Stimulated activated CD8-positive, alpha-beta memory T cell treated with anti-CD3 and anti-CD28 coated beads, Interleukin-2, amount 100 ng/mL, for 1 hour (primary cell): ENCODE results near the gene ZBTB38.

ENCODE experiments used
- DNase-seq, 2 donors: peaks; one replicate each; pipeline ENCODE4 v3.0.0-alpha.2; 2020; ENCODE audit warnings: low read depth in 2 of 2

Gene ZBTB38

GRCh38 chr3:141368062-141368924, at the start of gene ZBTB38:
Gene ZBTB38, plus strand, starts transcription at chr3:141368504. Its CDS starts 73,885 bp downstream, at chr3:141442389.
- no peak for DNase-seq

- DNase-seq = no peak
Observed at GRCh38 chr3:141320399-141321108, 47.8 kb upstream of the ZBTB38 start.

DNA sequence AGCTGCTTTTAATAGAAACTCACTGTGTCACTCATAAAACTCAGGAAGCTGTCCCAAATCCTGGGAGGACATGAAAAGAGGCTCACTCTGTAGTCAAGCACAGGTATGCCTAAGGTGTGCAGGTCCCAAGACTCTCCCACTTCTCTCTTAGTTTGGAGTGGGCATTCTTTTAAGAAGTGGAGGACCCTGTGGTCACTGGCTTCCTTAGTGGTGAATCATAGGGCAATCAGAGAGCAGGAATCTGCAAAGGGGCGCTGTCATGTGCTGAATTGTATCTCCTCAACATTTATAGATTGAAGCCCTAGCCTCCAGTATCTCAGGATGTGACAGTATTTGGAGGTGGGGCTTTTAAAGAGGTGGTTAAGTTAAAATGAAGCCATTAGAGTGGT, 47.2 kb upstream of the ZBTB38 start:
- no peak for DNase-seq

DNA sequence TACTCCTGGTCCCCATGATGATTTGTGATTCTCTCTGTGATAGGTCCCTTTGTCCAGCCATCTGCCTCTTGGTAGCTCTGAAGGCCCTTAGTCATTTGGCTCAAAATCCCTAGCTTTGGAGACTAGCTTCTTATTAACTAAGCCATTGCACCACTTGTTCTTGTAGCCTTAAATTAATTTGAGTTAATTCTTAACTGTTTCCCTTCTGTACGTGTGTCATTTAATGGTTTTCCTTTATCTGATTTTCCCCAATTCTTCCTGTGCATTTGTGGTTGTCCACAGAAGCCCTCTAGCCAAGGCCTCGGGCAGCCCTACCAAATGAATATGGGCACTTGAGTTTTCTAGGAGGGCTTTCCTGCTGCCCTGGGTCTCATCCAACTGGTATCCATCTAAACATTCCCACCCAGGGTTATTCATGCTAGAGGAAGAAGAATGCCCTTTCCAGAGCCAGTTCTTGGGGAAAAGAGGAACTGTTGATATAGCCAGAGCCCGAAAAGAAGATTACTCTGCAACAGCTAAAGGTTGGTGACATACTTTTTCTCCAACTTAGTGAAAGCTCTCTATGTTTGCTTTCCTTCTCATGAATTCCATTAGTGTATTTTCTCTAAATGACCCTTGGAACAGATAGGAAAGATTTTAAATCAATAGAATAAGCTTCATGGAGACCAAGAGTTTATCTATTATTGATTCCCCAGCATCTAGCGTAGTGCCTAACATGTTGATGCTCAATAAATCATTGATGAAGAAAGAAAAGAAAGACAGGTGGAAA, 44.2 kb upstream of the ZBTB38 start:
- no peak for DNase-seq

GRCh38 chr3:141326123-141326522, 42.2 kb upstream of the ZBTB38 start:
- no peak for DNase-seq

GRCh38 chr3:141326626-141327025, 41.7 kb upstream of the ZBTB38 start:
- no peak for DNase-seq

- no peak for DNase-seq
Observed at GRCh38 chr3:141328286-141329166, 39.8 kb upstream of the ZBTB38 start.

- no peak for DNase-seq
Observed at GRCh38 chr3:141330235-141330634, 38.1 kb upstream of the ZBTB38 start.

GRCh38 chr3:141330718-141331376, 37.5 kb upstream of the ZBTB38 start:
- no peak for DNase-seq

DNA sequence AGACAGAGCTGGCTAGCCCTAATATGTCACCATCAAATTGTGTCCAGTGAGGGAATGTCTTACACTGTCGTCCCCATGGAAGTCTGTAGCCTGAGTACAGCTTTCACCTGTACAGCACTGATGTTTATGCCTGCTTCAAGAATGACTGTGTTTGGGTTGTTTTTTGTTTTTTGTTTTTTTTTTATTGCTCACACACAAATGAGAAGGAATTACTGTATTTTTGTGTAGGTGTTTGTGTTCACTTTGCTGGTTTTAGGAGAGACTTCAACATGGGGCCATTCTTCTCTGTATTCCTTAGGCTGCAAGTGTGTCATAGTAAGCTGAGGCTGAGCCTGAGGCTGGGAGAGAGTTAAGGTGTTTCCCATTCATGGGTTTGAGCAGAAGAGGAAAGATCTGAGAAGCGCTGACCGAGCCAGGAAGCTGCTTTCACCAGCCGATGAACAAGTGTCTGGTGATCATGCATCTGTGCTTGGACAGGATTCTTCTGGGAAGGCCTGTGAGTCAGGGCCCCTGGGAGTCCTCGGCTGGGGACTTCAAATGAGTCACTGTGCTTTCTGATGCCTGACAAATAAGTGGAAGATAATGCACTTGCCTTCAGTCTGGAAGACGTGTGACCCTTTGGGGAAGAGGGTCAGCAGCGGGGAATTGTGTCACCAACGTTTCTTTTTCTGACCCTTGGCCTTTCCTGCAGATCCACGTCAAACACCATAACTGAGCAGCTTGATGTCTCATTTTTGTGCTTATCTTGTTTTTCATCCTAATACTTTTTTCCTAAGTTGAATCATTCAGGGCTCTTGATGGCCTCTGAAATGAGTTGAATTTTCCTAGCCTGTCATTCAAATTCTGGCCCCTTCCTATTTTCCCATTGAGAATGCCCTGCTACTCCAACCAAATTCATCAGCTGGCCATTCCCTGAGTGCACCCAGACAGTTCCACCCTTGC, 36.7 kb upstream of the ZBTB38 start:
- no peak for DNase-seq

DNA sequence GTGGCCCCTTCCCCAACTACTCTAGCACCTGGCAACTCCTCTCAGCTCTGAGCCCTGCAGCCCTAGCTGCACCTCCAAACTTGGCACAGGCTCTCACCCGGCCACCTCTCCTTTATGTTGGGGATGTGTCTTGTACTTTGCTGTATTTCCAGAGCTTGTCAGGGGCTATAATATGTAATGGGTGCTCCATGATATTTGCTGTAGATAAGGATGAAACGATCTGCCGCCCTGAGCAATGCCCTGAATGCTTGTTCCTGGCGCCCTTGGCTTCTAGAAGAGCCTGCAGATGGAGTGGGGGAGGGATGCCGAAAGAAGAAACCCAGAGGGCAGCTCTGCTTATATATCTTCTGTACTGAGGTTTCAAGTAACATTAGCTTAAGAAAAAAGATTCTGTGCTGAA, 35.9 kb upstream of the ZBTB38 start:
- DNase-seq = no peak

GRCh38 chr3:141333836-141334626, 34.3 kb upstream of the ZBTB38 start:
- DNase-seq = no peak

DNA sequence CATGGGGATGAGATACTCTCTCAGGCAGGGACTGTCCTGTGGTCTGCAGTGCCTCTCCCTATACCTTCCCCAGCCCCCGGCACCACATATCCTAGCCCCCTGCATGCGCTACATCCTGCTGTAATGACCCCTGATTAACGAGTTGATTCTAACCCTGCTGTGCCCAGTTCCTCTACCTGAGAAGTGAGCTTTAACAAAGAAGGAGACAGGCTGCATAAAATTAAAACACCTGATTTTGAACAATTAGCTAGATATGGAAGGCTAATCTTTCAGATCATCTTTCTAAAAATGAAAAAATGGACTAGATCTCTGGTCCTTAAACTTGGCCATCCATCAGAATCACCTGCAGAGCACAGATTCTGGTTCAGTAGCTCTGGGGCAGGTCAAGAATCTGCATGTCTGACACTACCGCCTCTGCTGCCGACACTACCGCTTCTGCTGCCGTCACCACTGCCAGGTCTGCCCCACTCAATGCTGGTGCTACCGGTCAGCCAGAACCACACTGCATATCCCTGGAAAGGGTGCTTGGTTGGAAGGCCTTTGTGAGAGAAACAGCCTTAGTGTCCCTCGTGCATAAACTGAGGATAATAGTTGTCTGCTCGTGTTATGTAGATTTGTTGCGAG, 33.6 kb upstream of the ZBTB38 start:
- DNase-seq = no peak

GRCh38 chr3:141335531-141336061, 32.7 kb upstream of the ZBTB38 start:
- DNase-seq = no peak

DNA sequence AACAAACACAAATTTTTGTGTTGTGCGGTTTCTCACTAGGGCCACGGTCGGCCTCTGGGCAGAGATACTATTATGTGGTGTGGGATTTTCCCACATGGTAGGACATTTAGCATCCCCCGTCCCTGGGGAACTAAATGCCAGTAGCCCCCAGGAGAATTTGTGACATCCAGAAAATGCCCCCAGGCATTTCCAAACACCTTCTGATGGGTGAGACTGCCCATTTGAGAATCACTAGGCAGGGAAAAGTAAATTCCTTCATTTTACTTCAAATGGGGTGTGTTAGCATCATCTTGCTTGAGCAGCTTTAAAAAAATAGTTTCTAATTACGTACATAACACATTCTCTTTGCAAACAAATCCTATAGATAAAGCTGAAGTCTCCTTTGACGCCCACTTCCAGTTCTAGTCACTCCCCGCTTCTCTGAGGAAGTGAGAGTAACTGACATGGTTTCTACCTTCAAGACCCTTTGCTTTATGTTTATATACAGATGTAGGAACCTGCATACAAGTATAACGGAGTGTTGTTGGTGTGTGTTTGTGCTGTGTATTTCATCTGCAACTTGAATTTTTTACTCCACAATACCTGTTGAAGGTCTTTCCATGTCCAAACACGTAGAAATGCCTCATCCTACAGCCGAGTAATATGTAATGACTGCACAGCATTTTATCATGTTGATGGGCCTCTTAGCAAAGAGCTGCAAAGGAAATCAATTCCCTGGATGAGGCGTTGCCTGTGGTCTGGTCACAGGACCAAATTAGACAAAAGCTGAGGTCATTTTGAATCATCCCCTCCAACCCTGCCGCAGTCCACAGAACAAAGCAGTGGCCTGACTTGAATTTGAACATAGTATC, 31.4 kb upstream of the ZBTB38 start:
- DNase-seq = no peak

DNA sequence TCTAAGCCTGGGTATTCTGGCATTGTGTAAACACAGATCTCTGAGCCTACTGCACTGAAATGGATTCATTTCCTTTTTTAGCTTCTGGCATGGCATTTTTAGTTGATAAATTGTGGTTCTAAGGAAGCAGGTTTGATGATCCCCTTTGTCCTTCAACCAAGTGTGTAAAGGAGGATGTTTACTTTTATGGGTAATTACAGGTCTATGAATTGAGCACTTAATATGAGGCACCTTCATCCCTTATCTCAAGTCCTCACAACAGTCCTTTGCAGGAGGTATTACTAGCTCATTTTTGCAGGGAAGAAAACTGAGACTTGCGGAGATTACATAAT, 30.8 kb upstream of the ZBTB38 start:
- DNase-seq = no peak

- DNase-seq = no peak
Observed at GRCh38 chr3:141337991-141338390, 30.3 kb upstream of the ZBTB38 start.
